ENCODE data around the gene SMAD5. TPM values are rescaled to one million over a fixed set of nuclear protein-coding genes. Genes with fewer than 3 reads are reported as not detected.

Gene SMAD5
- total RNA-seq, 6 experiments from 2014 or later = 19.2 to 49.2 (median 30.6) TPM

DNA sequence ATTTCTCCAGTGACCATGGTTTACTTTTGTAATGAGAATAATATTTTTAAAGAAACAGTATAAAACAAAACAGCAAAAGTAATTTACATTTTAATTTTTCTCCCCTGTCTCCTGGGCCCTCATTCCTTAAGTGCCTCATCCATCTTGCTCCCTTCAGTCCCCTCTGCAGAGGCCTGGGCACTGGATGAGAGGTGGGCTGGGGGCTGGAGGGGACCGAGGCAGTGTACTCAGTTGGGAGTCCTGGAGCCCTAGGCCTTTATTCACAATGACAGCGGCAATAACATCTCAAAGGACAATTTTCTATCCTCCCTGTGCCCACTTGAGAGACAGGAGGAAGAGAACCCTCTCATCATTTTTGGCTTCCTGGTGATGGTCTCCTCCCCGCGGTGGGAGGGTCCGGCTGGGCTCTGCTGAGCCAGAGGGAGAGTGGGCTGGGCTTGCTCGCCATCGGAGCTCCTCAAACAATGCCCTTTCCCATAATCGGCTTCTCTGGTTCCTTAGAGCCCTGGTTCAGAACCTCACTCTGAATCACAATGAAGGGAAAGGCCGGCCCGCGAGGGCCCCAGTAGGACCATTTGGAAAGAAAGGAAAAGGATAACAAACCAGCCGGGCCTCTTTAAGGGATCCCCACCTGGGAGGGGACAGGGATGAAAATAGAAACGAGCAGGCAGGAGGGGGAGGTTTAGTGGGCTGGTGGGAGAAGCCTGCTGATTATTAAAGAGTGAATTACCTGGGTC is 70.0 kb downstream of the SMAD5 start:
- no peak overlapping the region for H3K4me3 ChIP-seq
- DNase-seq (no peak), ATAC-seq (no peak)
- no peaks in the 10 kb centered on the region for H3K36me3 ChIP-seq
- H3K27me3 ChIP-seq = no peaks in the 10 kb centered on the region
- H3K9me3 ChIP-seq = no peaks in the 10 kb centered on the region
- intact Hi-C loops (cut with DNase I) = no loop called here
- WGBS (ENCODE audit: insufficient coverage, low coverage, low lambda C conversion rate, missing lambda C conversion rate) = 37% methylated on average over 8 of the region's 13 CpGs
- TF ChIP-seq POLR2A (IDR thresholded peaks at IDR 0.05) = no peak
- TF ChIP-seq, protein P1, sequence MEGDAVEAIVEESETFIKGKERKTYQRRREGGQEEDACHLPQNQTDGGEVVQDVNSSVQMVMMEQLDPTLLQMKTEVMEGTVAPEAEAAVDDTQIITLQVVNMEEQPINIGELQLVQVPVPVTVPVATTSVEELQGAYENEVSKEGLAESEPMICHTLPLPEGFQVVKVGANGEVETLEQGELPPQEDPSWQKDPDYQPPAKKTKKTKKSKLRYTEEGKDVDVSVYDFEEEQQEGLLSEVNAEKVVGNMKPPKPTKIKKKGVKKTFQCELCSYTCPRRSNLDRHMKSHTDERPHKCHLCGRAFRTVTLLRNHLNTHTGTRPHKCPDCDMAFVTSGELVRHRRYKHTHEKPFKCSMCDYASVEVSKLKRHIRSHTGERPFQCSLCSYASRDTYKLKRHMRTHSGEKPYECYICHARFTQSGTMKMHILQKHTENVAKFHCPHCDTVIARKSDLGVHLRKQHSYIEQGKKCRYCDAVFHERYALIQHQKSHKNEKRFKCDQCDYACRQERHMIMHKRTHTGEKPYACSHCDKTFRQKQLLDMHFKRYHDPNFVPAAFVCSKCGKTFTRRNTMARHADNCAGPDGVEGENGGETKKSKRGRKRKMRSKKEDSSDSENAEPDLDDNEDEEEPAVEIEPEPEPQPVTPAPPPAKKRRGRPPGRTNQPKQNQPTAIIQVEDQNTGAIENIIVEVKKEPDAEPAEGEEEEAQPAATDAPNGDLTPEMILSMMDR (IDR thresholded peaks at IDR 0.05) = no peak
- H3K27ac ChIP-seq = no peak overlapping the region
- H3K4me1 ChIP-seq = no peaks in the 10 kb centered on the region

DNA sequence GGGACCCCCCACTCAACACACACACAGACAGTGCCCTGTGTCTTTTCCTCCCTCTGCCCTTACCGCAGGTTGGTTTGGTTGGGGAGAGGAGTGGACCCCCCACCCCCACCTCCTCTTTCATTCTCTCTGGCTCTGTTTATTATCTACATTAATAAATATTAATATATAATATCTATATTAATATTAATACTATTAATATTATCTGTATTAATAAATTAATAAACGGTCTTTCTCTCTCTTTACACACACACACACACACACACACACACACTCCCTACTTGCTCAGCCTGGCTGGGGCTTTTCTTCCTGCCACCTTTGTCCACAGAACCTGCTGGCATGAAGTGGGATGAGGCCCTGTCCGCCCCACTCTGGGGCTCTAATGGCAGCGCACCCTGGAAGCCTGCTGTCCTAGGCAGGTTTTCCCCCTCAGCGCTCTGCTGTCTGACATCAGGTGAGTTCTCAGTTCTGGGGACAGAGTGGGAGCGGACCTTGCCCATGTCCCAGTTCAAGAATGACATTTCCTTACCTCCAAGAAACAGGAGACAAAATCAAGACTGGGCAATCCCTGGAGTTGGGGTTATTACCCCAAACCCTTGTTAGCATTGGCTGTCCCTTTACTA is 70.8 kb downstream of the SMAD5 start:
- 91% methylated on average over 6 of the region's 6 CpGs for WGBS (ENCODE audit: insufficient coverage, low coverage, low lambda C conversion rate, missing lambda C conversion rate)
- H3K27ac ChIP-seq = no peak overlapping the region
- no peak for TF ChIP-seq POLR2A (IDR thresholded peaks at IDR 0.05)
- TF ChIP-seq, protein P1 (IDR thresholded peaks at IDR 0.05) = no peak
- H3K27me3 ChIP-seq = no peaks in the 10 kb centered on the region
- H3K4me3 ChIP-seq = no peak overlapping the region
- ATAC-seq (no peak), DNase-seq (no peak)
- no peaks in the 10 kb centered on the region for H3K36me3 ChIP-seq
- no peaks in the 10 kb centered on the region for H3K4me1 ChIP-seq
- intact Hi-C loops (cut with DNase I) = no loop called here
- H3K9me3 ChIP-seq = no peaks in the 10 kb centered on the region

DNA sequence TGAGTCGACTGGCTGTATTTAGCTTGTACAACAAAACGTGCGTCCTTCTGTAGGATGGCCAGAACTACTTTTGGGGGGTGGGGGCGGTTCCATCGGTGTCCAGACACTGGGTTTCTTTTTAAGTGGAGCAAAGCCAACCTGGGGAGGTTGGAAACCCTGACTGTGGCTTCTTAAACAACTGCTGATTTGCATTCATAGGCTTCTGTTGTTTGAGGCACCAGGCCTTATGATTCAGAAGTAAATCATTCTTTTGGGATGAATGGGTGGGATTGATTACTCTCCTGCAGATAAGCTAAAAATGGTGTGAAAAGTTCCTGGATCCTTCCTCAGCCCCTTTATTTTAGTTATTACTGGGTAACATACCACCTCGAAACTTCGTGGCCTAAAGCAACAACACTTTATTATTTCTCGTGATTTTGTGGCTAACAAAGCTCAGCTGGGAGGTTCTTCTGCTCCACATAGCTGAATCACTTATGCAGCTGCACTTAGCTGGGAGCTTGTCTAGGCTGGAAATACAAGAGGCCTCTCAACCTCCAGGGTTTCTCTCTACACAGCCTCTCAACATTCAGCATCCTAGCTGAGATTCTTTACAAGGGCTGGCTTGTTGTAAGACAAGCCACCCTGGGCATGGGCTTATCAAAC is 72.5 kb downstream of the SMAD5 start:
- intact Hi-C loops (cut with DNase I) = no loop called here
- no peaks in the 10 kb centered on the region for H3K9me3 ChIP-seq
- H3K27ac ChIP-seq = no peak overlapping the region
- H3K4me3 ChIP-seq = no peak overlapping the region
- H3K27me3 ChIP-seq = no peaks in the 10 kb centered on the region
- DNase-seq (no peak), ATAC-seq (no peak)
- no peaks in the 10 kb centered on the region for H3K4me1 ChIP-seq
- TF ChIP-seq POLR2A (IDR thresholded peaks at IDR 0.05) = no peak
- TF ChIP-seq, protein P1 (IDR thresholded peaks at IDR 0.05) = no peak
- no peaks in the 10 kb centered on the region for H3K36me3 ChIP-seq
- 79% methylated on average over 6 of the region's 8 CpGs for WGBS (ENCODE audit: insufficient coverage, low coverage, low lambda C conversion rate, missing lambda C conversion rate)

DNA sequence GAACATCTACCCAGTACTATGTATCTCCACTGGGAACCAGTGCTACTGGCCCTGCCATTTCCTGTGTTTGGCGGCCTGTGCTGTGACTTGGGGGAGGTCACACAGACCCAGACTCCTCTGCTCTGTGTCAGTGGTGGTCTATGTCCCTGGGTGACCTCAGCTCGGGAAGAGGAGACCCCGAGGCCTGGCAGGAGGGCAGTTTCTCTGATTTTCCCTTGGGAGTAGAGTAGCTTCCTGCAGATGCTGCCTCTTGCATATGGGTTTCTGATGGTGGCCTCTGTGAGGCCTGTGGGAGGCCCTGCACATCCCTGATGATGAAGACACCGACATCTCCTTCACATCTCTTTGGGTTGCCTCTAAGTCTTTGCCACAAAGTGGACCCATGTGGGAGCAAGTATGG is 73.3 kb downstream of the SMAD5 start:
- Histone ChIP-seq H3K27me3 (no peaks in the 10 kb centered on the region), H3K27ac (no peak overlapping the region), H3K36me3 (no peaks in the 10 kb centered on the region), H3K4me3 (no peak overlapping the region), H3K9me3 (no peaks in the 10 kb centered on the region), H3K4me1 (no peaks in the 10 kb centered on the region)
- intact Hi-C loops (cut with DNase I) = no loop called here
- no CpG with 5 or more reads among the region's 4 CpGs for WGBS (ENCODE audit: insufficient coverage, low coverage, low lambda C conversion rate, missing lambda C conversion rate)
- no peak for ATAC-seq
- TF ChIP-seq POLR2A (IDR thresholded peaks at IDR 0.05) = no peak
- TF ChIP-seq, protein P1 (IDR thresholded peaks at IDR 0.05) = no peak
- DNase-seq = no peak
